Measurements from ENCODE around the gene PPM1L.
"Not testable (repeated sequence)": the region's sequence is repeated elsewhere in the genome, so short reads cannot be mapped to it uniquely, and the experiment has no call there.

PPM1L gene

DNA sequence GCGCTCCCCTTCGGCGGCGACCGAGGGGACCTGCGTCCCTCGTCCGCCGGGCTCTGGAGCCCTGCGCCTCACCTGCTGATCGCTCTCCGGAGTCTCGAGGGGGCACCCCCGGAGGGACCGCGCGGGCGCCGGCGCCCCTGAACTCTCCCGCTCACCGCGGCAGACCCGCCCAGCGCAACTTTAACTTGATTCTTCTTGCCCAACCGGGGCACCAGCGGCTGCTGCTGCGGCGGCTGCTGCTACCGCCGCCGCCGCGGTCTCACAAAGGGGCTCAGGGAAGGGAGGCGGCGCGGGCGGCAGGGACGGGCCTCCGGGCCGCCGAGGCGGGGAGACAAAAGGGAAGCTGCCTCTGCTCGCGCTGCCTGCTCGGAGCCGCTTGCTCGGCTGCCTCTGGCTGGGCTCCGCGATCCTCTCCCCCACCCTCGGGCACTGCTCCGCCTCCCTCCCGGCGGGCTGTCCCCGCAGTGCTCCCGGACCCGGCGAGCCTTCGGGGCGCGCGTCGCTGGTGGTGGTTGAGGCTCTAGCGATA, at the start of gene PPM1L:
TSS of gene PPM1L (plus strand) at position 456 of the 529 bp plus-strand sequence.
- peaks cover 26% of the 10 kb centered on the region for H3K4me1 Mint-ChIP-seq (ENCODE audit: low read depth)
- peak within 1 kb of the TSS; percentile 94 for H3K27ac Mint-ChIP-seq
- peaks cover 2% of the 10 kb centered on the region for H3K36me3 Mint-ChIP-seq
- H3K9me3 Mint-ChIP-seq (ENCODE audit: low read depth) = no peaks in the 10 kb centered on the region
- peaks cover 10% of the 10 kb centered on the region for H3K27me3 Mint-ChIP-seq
- H3K4me3 Mint-ChIP-seq = peak within 1 kb of the TSS; percentile 96

DNA sequence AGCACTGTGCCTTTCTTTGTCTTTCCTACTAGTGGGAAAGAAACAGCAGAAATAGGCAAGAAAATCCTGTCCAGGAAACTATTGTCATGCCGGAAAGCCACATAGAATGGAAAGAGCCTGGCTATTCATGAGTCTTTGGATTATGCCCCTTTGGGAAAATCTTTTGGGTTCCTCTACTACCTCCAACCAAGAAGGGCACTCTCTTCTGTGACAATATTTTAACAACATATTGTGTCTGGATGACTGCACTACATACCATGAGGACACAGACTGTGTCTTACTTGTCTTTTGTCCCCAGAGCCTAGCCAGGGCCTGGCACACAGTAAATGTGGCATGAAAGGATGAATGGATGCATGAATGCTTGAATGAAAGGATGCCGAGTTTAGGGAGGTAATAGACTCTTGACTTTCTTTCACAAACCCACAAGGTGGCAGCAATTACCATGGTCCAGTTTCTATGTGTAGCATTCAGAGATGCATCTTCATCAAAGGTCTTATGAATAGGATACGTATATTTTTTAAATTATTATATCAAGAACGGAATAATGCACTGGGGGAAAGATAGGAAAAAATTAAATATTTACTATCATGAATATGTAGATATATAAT, 48.7 kb upstream of the PPM1L start:
- Mint-ChIP-seq H3K27me3 (peaks cover 14% of the 10 kb centered on the region), H3K4me1 (ENCODE audit: low read depth) (no peaks in the 10 kb centered on the region), H3K4me3 (no peak overlapping the region), H3K27ac (no peak overlapping the region), H3K9me3 (ENCODE audit: low read depth) (no peaks in the 10 kb centered on the region), H3K36me3 (no peaks in the 10 kb centered on the region)

DNA sequence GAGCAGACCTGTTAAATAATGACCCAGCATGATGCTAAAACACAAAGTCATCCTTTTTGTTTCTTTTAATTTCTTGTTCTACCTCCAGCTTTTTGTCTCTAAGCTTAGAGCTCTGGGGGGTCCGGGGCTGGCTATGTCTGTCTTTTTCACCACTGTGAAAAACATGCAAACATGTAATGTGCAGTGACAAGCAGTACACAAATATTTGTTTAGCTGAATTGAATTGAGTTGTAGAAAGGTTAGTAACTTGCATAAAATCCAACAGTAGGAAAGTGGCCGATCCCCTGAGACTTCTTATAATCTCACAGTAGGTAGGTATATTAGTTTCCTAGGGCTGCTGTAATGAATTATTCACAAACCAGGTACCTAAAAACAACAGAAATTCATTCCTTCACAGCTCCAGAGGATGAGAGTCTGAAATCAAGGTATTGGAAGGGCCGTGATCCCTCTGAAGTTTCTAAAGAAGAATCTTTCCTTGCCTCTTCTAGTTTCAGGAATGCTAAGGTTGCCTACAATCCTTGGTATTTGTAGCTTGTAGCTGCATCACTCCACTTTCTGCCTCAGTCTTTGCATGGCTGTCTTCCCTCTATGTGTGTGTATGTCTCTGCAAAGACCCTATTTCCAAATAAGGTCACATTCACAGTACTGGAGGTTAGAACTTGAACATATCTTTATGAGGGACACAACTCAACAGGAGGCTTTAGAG, 46.4 kb upstream of the PPM1L start:
- H3K27ac Mint-ChIP-seq = no peak overlapping the region
- H3K9me3 Mint-ChIP-seq (ENCODE audit: low read depth) = no peaks in the 10 kb centered on the region
- H3K27me3 Mint-ChIP-seq = peaks cover 14% of the 10 kb centered on the region
- no peaks in the 10 kb centered on the region for H3K4me1 Mint-ChIP-seq (ENCODE audit: low read depth)
- H3K36me3 Mint-ChIP-seq = no peaks in the 10 kb centered on the region
- no peak overlapping the region for H3K4me3 Mint-ChIP-seq

DNA sequence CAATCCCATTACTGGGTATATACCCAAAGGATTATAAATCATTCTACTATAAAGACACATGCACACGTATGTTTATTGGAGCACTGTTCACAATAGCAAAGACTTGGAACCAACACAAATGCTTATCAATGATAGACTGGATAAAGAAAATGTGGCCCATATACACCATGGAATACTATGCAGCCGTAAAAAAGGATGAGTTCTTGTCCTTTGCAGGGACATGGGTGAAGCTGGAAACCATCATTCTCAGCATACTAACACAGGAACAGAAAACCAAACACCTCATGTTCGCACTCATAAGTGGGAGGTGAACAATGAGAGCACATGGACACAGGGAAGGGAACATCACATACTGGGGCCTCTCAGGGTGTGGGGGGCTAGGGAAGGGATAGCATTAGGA, 42.9 kb upstream of the PPM1L start:
- H3K36me3 Mint-ChIP-seq; H3K27me3 Mint-ChIP-seq; H3K4me3 Mint-ChIP-seq; H3K9me3 Mint-ChIP-seq (ENCODE audit: low read depth); H3K4me1 Mint-ChIP-seq (ENCODE audit: low read depth); H3K27ac Mint-ChIP-seq: not testable (repeated sequence)

DNA sequence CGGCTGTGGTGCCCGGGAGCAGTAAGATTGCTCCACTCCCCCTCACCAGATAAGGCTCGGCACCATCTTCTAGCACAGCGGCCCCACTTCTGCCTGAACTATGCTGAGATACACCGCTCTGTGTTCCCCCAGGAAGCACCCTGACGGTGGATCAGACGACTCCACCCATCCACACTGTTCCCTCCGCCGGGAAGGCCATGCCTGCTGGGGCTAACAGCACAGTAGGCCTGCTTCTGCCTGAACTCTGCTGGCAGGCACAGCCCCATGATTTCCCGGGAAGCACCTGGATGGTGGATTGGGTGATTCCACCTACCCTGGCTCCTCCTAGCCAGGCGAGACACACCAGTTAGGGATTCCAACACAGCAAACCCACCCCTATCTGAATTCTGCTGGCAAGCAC, 36.3 kb upstream of the PPM1L start:
- Mint-ChIP-seq H3K36me3 (no peaks in the 10 kb centered on the region), H3K9me3 (ENCODE audit: low read depth) (no peaks in the 10 kb centered on the region), H3K4me3 (no peak overlapping the region), H3K27me3 (peaks cover 5% of the 10 kb centered on the region), H3K4me1 (ENCODE audit: low read depth) (no peaks in the 10 kb centered on the region), H3K27ac (no peak overlapping the region)

DNA sequence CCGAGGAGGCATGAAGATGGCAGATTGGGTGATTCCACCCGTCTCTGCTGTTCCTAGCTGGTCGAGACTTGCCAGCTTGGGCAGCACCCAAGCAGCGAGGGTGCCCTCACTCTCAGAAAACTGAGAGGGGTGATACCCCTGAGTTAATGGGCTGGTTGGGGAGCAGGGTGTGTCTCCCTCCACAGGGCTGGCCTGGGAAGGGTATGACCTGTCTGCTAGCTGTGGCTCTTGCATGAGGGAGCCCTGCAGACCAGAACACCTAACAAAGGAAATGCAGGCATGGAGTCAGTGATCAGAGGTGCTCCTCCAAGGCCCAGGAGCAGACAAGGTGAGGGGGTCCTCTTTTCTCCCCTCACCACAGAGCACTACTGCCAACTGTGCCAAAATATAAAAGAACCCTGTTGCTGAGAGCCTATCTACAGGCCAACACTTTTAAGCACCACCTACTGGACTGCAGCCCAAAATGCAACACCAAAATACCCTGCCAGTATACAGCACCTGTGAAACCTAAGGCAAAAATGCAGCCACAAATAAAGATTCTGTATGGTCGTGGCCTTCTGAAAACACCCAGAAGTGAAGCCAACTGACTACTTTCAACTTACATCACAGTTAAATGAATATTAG, 35.8 kb upstream of the PPM1L start:
- peaks cover 5% of the 10 kb centered on the region for H3K27me3 Mint-ChIP-seq
- H3K4me1 Mint-ChIP-seq (ENCODE audit: low read depth) = no peaks in the 10 kb centered on the region
- H3K36me3 Mint-ChIP-seq = no peaks in the 10 kb centered on the region
- no peak overlapping the region for H3K27ac Mint-ChIP-seq
- H3K9me3 Mint-ChIP-seq (ENCODE audit: low read depth) = no peaks in the 10 kb centered on the region
- H3K4me3 Mint-ChIP-seq = no peak overlapping the region

DNA sequence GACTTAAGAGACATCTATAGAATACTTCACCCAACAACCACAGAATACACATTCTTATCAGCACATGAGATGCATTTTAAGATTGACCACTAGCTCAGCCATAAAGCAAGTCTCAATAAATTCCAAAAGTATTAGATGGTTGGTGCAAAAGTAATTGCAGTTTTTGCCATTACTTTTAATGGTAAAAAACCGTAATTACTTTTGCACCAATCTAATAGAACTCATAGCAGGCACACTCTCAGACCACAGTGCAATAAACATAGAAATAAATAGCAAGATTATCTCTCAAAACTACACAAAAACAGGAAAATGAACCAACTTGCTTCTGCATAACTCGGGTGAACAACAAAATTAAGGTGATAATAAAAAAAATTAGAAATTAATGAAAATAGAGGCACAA, 33.7 kb upstream of the PPM1L start:
- Mint-ChIP-seq H3K4me1 (ENCODE audit: low read depth) (no peaks in the 10 kb centered on the region), H3K27me3 (peaks cover 5% of the 10 kb centered on the region)

DNA sequence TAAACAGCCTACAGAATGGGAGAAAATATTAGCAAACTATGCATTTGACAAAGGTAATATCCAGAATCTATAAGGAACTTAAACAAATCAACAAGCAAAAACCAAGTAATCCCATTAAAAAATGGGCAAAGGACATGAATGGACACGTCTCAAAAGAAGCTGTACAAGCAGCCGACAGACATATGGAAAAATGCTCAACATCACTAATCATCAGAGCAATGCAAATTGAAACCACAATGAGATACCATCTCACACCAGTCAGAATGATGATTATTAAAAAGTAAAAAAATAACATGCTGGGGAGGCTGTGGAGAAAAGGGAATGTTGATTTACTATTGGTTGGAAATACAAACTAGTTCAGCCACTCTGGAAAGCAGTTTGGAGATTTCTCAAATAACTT, 30.7 kb upstream of the PPM1L start:
- Mint-ChIP-seq H3K27ac (no peak overlapping the region), H3K4me3 (no peak overlapping the region), H3K36me3 (no peaks in the 10 kb centered on the region), H3K9me3 (ENCODE audit: low read depth) (no peaks in the 10 kb centered on the region), H3K4me1 (ENCODE audit: low read depth) (no peaks in the 10 kb centered on the region), H3K27me3 (peaks cover 5% of the 10 kb centered on the region)

More for the DNA sequence above, 33.7 kb upstream of the PPM1L start:
- Mint-ChIP-seq H3K9me3 (ENCODE audit: low read depth) (no peaks in the 10 kb centered on the region), H3K4me3 (no peak overlapping the region), H3K36me3 (no peaks in the 10 kb centered on the region), H3K27ac (no peak overlapping the region)

DNA sequence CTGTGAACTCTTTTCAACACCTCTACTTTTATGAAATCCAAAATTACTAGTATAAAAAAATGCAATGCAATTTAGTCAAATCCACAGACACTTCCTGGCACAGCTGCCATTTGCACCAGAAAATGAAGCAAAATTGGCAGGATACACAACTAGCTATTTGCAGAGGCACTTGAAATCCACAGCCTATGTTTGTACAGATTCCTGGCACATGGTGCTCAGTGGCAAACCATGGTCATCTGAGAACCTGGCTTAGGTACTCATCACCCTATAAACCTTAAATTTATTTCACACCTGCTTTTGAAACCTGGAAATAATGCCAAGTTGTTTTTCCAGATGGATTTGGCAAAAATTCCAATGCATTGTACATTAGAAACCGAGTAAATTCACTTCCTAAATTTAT, 20.2 kb upstream of the PPM1L start:
- H3K9me3 Mint-ChIP-seq (ENCODE audit: low read depth) = no peaks in the 10 kb centered on the region
- H3K36me3 Mint-ChIP-seq = no peaks in the 10 kb centered on the region
- H3K4me1 Mint-ChIP-seq (ENCODE audit: low read depth) = no peaks in the 10 kb centered on the region
- no peak overlapping the region for H3K27ac Mint-ChIP-seq
- H3K27me3 Mint-ChIP-seq = peaks cover 2% of the 10 kb centered on the region
- H3K4me3 Mint-ChIP-seq = no peak overlapping the region

DNA sequence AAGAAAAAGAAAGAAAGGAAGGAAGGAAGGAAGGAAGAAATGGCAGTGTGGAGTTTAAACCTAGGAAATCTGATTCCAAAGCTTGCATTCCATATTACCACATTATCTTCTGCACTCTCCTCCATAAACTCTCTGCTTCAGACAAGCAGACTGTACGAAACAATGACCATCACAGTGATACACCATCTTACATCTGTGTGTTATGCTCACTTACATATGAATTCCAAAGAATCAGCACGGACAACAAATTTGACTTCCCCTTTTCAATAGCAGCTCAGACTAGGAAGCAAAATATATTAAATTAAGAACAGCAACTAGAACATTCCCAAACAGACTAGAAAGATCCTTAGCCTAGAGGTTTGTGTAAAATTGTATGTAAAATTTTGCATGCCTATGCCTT, 18.0 kb upstream of the PPM1L start:
- H3K27me3 Mint-ChIP-seq = peaks cover 6% of the 10 kb centered on the region

DNA sequence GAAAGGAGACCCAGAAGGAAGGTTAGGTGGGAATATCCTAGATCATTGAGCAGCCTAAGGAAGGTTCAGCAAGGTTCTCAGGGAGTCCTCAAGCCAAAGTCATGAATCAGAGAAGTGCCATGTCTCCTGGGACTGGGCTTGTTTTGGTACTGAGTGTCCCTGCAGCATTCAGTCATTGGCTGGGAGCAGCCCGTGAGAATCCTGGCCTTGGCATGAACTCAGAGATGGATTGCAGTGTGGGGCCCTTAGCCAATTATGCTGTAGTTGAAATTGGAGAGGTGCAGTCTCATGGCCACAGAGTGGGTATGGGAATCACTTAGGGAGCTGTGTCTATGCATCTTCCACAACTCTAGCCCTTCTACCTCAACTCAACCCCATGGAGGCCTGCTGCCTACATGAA, 17.0 kb upstream of the PPM1L start:
- Mint-ChIP-seq H3K4me3 (no peak overlapping the region), H3K9me3 (ENCODE audit: low read depth) (no peaks in the 10 kb centered on the region), H3K4me1 (ENCODE audit: low read depth) (no peaks in the 10 kb centered on the region), H3K36me3 (peaks cover 3% of the 10 kb centered on the region), H3K27ac (no peak overlapping the region), H3K27me3 (peaks cover 11% of the 10 kb centered on the region)

More for the DNA sequence above, 18.0 kb upstream of the PPM1L start:
- Mint-ChIP-seq H3K36me3 (peaks cover 2% of the 10 kb centered on the region), H3K9me3 (ENCODE audit: low read depth) (no peaks in the 10 kb centered on the region), H3K4me1 (ENCODE audit: low read depth) (no peaks in the 10 kb centered on the region), H3K4me3 (no peak overlapping the region), H3K27ac (no peak overlapping the region)

DNA sequence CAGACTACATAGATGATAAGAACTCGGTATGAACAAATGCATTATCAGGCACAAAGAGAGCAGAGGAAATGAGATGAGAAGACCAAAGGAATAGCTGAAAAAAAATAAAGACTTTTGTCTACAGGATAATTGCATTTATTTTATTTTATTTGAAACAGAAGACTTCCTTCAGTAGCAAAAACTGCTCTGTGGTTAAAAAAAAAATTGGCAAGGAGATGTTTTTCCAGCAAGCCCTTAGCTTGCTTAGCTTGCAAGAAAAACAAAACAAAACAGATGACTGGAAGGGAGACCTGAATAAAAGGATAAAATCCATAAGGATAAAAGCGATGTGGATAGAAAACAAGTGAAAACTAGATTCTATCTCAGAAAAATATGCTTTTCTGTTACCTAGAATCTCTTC, 9.1 kb upstream of the PPM1L start:
- Mint-ChIP-seq H3K4me1 (ENCODE audit: low read depth) (no peaks in the 10 kb centered on the region), H3K27ac (no peak overlapping the region), H3K27me3 (peaks cover 11% of the 10 kb centered on the region), H3K4me3 (no peak overlapping the region), H3K36me3 (peaks cover 3% of the 10 kb centered on the region), H3K9me3 (ENCODE audit: low read depth) (no peaks in the 10 kb centered on the region)

DNA sequence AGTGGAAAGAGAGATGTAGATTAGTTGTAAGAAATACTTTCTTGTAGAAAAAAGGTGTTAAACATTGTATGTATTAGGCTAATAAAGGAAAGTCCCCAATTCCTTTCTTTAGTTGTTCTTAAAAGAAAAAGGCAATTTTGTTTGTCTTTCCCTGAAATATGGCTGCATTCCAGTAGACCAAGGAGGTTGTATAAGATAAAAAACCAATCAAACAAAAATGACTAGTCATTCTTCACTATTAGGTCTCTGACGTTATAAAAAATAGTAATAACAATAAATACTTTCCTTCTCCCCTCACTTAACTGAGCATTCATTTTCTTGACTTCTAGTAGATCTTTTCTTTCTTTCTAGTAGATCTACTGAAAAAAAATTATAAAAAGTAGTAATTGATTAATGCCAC, 8.6 kb upstream of the PPM1L start:
- Mint-ChIP-seq H3K9me3 (ENCODE audit: low read depth) (no peaks in the 10 kb centered on the region), H3K27ac (no peak overlapping the region), H3K4me3 (no peak overlapping the region), H3K4me1 (ENCODE audit: low read depth) (no peaks in the 10 kb centered on the region), H3K27me3 (peaks cover 11% of the 10 kb centered on the region), H3K36me3 (peaks cover 3% of the 10 kb centered on the region)

DNA sequence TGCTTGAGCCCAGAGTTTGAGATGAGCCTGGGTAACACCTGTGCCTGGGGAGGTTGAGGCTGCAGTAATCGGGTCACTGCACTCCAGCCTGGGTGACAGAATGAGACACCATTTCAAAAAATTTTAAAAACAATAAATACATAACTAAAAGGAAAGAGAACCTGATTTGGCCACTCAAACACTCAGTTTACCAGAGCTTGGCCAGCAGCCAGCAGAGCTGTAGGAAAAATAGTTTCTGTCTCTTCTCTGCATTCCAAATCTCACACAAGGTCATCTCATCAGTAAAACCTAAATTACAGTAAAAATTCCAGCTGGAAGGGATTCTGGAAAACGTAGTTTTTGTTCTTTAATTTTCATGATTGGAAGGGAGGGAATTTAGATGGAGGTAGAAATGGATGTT, 7.8 kb upstream of the PPM1L start:
- no peak overlapping the region for H3K27ac Mint-ChIP-seq
- H3K36me3 Mint-ChIP-seq = no peaks in the 10 kb centered on the region
- no peaks in the 10 kb centered on the region for H3K4me1 Mint-ChIP-seq (ENCODE audit: low read depth)
- no peak overlapping the region for H3K4me3 Mint-ChIP-seq
- H3K27me3 Mint-ChIP-seq = peaks cover 5% of the 10 kb centered on the region
- H3K9me3 Mint-ChIP-seq (ENCODE audit: low read depth) = no peaks in the 10 kb centered on the region

DNA sequence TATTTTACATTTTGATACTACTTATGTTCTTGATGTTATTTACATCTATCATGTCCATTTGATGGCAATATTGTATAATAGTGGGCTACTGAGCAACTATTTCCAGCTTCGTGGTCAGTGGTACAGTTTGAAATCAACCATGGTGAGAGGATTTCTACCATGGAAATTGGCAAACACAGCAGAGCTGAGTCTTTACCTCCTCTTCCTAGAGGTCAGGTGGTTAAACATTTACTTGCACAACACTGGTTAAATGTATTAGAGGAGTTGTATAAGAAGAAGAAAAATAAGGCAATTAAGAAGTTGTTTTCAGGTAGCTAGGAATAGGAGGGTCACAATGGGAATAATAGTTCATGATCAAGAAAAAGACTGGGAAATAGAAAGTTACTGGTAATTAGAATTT, 7.2 kb upstream of the PPM1L start:
- no peak overlapping the region for H3K4me3 Mint-ChIP-seq
- H3K9me3 Mint-ChIP-seq (ENCODE audit: low read depth) = no peaks in the 10 kb centered on the region

More for the DNA sequence above, 7.2 kb upstream of the PPM1L start:
- peaks cover 2% of the 10 kb centered on the region for H3K4me1 Mint-ChIP-seq (ENCODE audit: low read depth)
- H3K36me3 Mint-ChIP-seq = no peaks in the 10 kb centered on the region
- H3K27me3 Mint-ChIP-seq = peaks cover 3% of the 10 kb centered on the region
- H3K27ac Mint-ChIP-seq = no peak overlapping the region

Data from activated naive CD8-positive, alpha-beta T cell (primary cell).